OCI-LY1 (cell line): ENCODE results near the gene ARL16.

ENCODE experiments used
- H2AFZ ChIP-seq: fragments of 200-600 bp; sonication (generic), shearing (Covaris generic); 2 replicates; pipeline ENCODE4 v1.6.0; 2014; ENCODE audit warnings: antibody characterized with exemption, mild to moderate bottlenecking, low read length
- H3F3A ChIP-seq: fragments of 200-600 bp; sonication (generic), shearing (Covaris generic); 2 replicates; pipeline ENCODE4 v1.6.0; 2014; ENCODE audit warnings: mild to moderate bottlenecking, antibody characterized with exemption, low read length, moderate library complexity; ENCODE audit not compliant: insufficient read depth
- H3K27ac ChIP-seq: fragments of 200-600 bp; sonication (generic); 2 replicates; pipeline ENCODE4 v1.5.1; 2014; ENCODE audit warnings: low read length, mixed run types, mild to moderate bottlenecking, low read depth; ENCODE audit not compliant: poor library complexity, severe bottlenecking
- H3K27me3 ChIP-seq: fragments of 200-600 bp; sonication (generic); 2 replicates; pipeline ENCODE4 v1.6.0; 2014; ENCODE audit warnings: antibody characterized with exemption, mild to moderate bottlenecking, low read length, moderate library complexity; ENCODE audit not compliant: insufficient read depth
- H3K36me3 ChIP-seq: fragments of 200-600 bp; sonication (generic); 2 replicates; pipeline ENCODE4 v1.6.1; 2014; ENCODE audit warnings: mild to moderate bottlenecking, antibody characterized with exemption, low read length, moderate library complexity, mixed read lengths; ENCODE audit not compliant: insufficient read depth
- H3K4me1 ChIP-seq: fragments of 200-600 bp; sonication (generic); 2 replicates; pipeline ENCODE4 v1.5.1; 2014; ENCODE audit warnings: mild to moderate bottlenecking, low read length, moderate library complexity; ENCODE audit not compliant: insufficient read depth, severe bottlenecking
- H3K4me2 ChIP-seq: fragments of 200-600 bp; sonication (generic), shearing (Covaris generic); 2 replicates; pipeline ENCODE4 v1.6.1; 2014; ENCODE audit warnings: low read length
- H3K4me3 ChIP-seq: fragments of 200-600 bp; sonication (generic); 2 replicates; pipeline ENCODE4 v1.5.1; 2014; ENCODE audit warnings: low read length, low read depth, mild to moderate bottlenecking, mixed read lengths; ENCODE audit not compliant: poor library complexity, severe bottlenecking
- H3K79me2 ChIP-seq: fragments of 200-600 bp; shearing (Covaris generic); 2 replicates; pipeline ENCODE4 v1.6.1; 2016; ENCODE audit warnings: mixed run types, low read length, mixed read lengths; ENCODE audit not compliant: insufficient read depth
- H3K9ac ChIP-seq: fragments of 200-600 bp; sonication (generic), shearing (Covaris generic); 2 replicates; pipeline ENCODE4 v1.6.1; 2014; ENCODE audit warnings: mild to moderate bottlenecking, low read length, mixed read lengths
- H3K9me2 ChIP-seq: fragments of 200-600 bp; sonication (generic), shearing (Covaris generic); 2 replicates; pipeline ENCODE4 v1.6.1; 2014; ENCODE audit warnings: low read depth, mild to moderate bottlenecking, low read length, mixed read lengths
- H3K9me3 ChIP-seq: fragments of 200-600 bp; shearing (Covaris generic); 2 replicates; pipeline ENCODE4 v1.6.1; 2014; ENCODE audit warnings: low read length, mixed read lengths
- H4K20me1 ChIP-seq: fragments of 200-600 bp; sonication (generic), shearing (Covaris generic); 2 replicates; pipeline ENCODE4 v1.6.0; 2016; ENCODE audit warnings: mild to moderate bottlenecking, low read length; ENCODE audit not compliant: insufficient read depth
- EZH2 ChIP-seq: fragments of 200-600 bp; sonication (generic), shearing (Covaris generic); IDR thresholded peaks from 2 replicates; pipeline ENCODE4 v1.8.0; 2017; ENCODE audit warnings: borderline replicate concordance, mixed run types, mild to moderate bottlenecking, antibody characterized with exemption, low read length, moderate library complexity, mixed read lengths
- TF ChIP-seq, protein P1 (sequence below): fragments of 200-600 bp; sonication (generic), shearing (Covaris generic); IDR thresholded peaks from 2 replicates; pipeline ENCODE4 v1.5.1; 2017; ENCODE audit warnings: mild to moderate bottlenecking, antibody characterized with exemption, low read length, moderate library complexity, mixed read lengths

Gene ARL16

DNA sequence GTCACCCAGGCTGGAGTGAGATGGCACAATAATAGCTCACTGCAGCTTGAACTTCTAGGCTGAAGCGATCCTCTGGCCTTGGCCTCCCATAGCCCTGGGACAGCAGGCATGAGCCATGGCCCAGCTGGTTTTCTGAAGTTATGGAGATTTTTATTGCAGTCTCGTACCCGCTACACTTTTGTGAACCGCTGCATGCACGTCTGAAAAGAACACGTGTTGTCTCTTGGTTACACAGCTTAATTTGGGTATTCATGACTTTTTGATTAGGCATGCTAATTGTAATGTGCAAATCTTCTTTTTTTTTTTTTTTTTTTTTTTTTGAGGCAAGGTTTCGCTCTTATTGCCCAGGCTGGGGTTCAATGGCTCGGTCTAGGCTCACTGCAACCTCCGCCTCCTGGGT lies 41.8 kb upstream of the ARL16 start:
- Histone ChIP-seq H3K27me3 (peaks cover 3% of the 10 kb centered on the region), H4K20me1 (no peaks in the 10 kb centered on the region), H3K4me1 (peaks cover 4% of the 10 kb centered on the region), H3K9ac (no peak overlapping the region), H3F3A (no peaks in the 10 kb centered on the region), H3K79me2 (no peaks in the 10 kb centered on the region), H2AFZ (no peak overlapping the region), H3K36me3 (no peaks in the 10 kb centered on the region), H3K4me3 (no peak overlapping the region), H3K4me2 (no peak overlapping the region), H3K9me3 (no peaks in the 10 kb centered on the region), H3K27ac (no peak overlapping the region), H3K9me2 (no peaks in the 10 kb centered on the region)
- TF ChIP-seq EZH2 = no peak
- TF ChIP-seq, protein P1, sequence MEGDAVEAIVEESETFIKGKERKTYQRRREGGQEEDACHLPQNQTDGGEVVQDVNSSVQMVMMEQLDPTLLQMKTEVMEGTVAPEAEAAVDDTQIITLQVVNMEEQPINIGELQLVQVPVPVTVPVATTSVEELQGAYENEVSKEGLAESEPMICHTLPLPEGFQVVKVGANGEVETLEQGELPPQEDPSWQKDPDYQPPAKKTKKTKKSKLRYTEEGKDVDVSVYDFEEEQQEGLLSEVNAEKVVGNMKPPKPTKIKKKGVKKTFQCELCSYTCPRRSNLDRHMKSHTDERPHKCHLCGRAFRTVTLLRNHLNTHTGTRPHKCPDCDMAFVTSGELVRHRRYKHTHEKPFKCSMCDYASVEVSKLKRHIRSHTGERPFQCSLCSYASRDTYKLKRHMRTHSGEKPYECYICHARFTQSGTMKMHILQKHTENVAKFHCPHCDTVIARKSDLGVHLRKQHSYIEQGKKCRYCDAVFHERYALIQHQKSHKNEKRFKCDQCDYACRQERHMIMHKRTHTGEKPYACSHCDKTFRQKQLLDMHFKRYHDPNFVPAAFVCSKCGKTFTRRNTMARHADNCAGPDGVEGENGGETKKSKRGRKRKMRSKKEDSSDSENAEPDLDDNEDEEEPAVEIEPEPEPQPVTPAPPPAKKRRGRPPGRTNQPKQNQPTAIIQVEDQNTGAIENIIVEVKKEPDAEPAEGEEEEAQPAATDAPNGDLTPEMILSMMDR = no peak

DNA sequence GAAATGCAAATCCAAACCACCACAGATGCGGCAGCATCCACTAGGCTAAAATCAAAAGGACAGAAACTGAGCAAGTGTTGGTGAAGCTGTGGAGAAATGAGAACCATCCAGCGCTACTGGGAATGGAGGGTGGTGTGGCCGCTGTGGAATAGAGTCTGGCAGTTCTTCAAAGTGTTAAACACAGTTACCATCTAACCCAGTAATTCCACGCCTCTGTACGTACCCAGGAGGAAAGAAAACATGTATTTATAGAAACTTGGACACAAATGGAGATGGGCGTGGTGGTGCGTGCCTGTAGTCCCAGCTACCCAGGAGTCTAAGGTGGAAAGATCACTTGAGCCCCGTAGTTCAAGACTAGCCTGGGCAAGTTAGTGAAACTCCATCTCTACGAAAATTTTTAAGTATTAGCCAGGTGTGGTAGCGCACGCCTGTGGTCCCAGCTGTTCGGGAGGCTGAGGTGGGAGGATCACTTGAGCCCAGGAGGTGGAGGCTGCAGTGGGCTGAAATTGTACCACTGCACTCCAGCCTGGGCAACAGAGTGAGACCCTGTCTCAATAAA lies 40.1 kb upstream of the ARL16 start:
- Histone ChIP-seq H3K4me3 (no peak overlapping the region), H3K9me3 (no peaks in the 10 kb centered on the region), H3K79me2 (no peaks in the 10 kb centered on the region), H3K27ac (no peak overlapping the region), H2AFZ (no peak overlapping the region), H3K36me3 (peaks cover 10% of the 10 kb centered on the region; the same call in 1 of the 2 replicates), H3K4me1 (peaks cover 4% of the 10 kb centered on the region), H3F3A (no peaks in the 10 kb centered on the region), H3K27me3 (no peaks in the 10 kb centered on the region; the same call in 1 of the 2 replicates), H3K9me2 (no peaks in the 10 kb centered on the region), H3K9ac (no peak overlapping the region), H4K20me1 (no peaks in the 10 kb centered on the region), H3K4me2 (no peak overlapping the region)
- no peak for TF ChIP-seq EZH2
- TF ChIP-seq, protein P1 = no peak

DNA sequence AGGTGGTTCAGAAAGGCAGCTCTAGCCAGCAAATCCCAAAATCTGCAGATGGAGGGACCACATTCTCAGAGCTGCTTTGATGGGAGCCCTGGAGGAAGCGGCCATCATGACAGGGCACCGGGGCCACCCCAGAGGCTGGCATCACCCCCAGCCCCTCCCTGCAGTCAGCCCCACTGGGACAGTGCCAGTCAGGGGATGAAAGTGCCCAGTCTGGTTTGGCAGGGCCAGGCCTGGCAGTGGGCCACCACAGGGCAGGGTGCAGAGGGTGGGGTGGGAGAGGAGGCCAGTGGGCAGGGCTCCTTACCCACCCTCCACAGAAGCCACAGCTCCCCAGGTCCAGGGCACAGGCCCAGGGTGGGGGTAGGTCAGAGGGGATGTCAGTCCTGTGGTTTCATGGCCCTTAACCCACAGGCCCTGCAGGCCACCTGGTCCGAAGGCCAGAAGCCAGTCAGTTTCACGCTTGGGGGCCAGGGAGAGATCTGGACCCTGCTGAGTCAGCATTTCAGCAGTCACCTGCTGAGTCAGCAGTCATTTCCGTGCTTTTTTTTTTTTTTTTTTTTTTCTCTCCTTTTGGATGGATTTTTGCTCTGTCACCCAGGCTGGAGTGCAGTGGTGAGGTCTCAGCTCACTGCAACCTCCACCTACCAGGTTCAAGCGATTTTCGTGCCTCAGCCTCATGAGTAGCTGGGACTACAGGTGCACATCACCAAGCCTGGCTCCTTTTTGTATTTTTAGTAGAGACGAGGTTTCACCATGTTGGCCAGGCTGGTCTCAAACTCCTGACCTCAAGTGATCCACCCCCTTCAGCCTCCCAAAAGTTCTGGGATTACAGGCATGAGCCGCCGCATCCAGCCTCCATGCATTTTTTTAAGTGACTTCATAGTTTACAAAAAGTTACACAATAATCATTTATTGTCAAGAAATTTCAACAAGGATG lies 38.9 kb upstream of the ARL16 start:
- Histone ChIP-seq H3K4me1 (peaks cover 4% of the 10 kb centered on the region), H3K9me2 (no peaks in the 10 kb centered on the region), H3K36me3 (peaks cover 14% of the 10 kb centered on the region; the same call in 1 of the 2 replicates), H3F3A (no peaks in the 10 kb centered on the region), H3K9ac (no peak overlapping the region), H3K4me2 (no peak overlapping the region), H3K79me2 (no peaks in the 10 kb centered on the region), H3K4me3 (no peak overlapping the region), H3K27ac (no peak overlapping the region), H2AFZ (no peak overlapping the region), H4K20me1 (no peaks in the 10 kb centered on the region), H3K27me3 (no peaks in the 10 kb centered on the region; the same call in 1 of the 2 replicates), H3K9me3 (no peaks in the 10 kb centered on the region)
- no peak for TF ChIP-seq EZH2
- TF ChIP-seq, protein P1 = no peak
